GM19468 (cell line): Measurements from ENCODE around the gene CD24.
"Not testable (repeated sequence)": the region's sequence is repeated elsewhere in the genome, so short reads cannot be mapped to it uniquely, and the experiment has no call there.

Experiments
- ATAC-seq: cut with Tn5 transposase; IDR thresholded peaks from one replicate; pipeline ENCODE4 v1.9.1; 2021; ENCODE audit warnings: mild to moderate bottlenecking, moderate library complexity, moderate number of reproducible peaks; ENCODE audit not compliant: unreplicated experiment; ENCODE audit errors: extremely low read depth

The CD24 gene

GRCh38 chr6:106970769-106971168, 3.8 kb downstream of the CD24 start:
- not testable (repeated sequence) for ATAC-seq

- ATAC-seq, result no peak
Measured at GRCh38 chr6:106967936-106968555, 6.5 kb downstream of the CD24 start.

- ATAC-seq, result no peak
Measured at GRCh38 chr6:106966671-106967640, 7.6 kb downstream of the CD24 start.

- ATAC-seq, result no peak
Measured at GRCh38 chr6:106966229-106966628, 8.3 kb downstream of the CD24 start.

DNA sequence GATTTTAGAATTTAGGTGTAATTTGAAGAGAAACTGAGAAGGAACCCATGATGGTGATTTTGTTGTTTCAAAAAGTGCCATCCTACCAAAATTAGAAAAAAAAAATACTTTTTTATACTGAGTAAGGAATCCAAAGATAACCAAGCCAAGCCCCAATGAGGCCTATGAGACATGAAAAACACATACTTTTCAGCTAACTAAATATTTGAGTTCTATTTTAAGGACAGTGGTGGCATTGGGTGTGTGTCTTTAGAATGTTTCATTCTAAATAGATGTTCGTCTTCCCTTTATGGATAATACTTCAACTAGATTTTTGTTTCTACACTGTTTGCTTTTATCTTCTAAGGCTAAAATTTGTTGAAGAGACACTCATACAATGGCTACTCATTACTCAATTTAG, 9.6 kb downstream of the CD24 start:
- ATAC-seq, result no peak

- ATAC-seq, result no peak
Measured at GRCh38 chr6:106964099-106964498, 10.4 kb downstream of the CD24 start.

GRCh38 chr6:106963544-106963943, 11.0 kb downstream of the CD24 start:
- no peak for ATAC-seq

DNA sequence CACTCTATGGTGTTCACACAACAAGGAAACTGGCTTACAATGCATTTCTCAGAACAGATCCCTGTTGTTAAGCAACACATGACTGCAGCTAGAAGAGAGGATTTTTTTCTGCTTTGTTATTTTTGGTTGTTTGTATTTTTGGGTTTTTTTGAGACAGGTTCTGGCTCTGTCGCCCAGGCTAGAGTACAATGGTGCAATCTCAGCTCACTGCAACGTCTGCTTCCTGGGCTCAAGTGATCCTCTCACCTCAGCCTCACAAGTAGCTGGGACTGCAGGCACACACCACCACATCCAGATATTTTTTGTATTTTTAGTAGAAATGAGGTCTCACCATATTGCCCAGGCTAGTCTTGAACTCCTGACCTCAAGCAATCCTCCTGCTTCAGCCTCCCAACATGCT, 12.7 kb downstream of the CD24 start:
- ATAC-seq, result no peak

DNA sequence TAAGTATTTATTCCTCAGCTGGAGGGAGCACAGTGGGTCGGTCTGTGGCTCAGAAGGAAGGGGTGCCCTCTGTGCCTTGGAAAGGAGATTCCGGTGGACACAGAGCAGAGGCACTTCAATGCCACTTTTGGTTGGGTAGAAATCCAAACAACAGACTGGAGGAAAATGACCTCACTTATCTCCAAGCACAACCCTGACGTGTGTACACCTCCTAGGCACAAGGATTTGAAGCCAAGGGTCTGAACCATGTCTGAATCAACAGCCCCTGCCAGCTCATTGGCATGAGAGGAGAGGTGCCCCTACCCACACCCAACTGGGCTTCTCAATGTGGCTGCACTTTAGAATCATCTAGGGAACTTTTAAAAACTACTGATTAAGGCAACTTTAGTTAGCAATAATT, 13.4 kb downstream of the CD24 start:
- ATAC-seq, result no peak

DNA sequence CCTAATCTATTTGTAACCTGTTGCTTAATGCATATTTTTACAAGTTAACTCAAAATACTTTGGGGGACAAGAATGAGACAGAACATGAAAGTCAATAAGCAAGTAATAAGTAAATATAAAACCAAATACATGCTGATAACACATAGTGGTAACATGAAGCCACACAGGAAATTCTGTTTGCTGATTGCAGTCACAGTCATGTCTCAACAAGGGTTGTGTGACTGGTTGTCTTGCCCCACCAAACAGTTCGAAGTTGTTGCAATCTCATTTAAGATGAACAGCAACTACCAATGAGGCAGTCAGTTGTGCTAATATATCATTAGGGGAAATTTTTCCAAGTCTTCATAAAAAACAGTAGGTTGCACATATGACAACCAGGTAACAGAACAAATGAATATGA, 14.5 kb downstream of the CD24 start:
- ATAC-seq, result no peak

DNA sequence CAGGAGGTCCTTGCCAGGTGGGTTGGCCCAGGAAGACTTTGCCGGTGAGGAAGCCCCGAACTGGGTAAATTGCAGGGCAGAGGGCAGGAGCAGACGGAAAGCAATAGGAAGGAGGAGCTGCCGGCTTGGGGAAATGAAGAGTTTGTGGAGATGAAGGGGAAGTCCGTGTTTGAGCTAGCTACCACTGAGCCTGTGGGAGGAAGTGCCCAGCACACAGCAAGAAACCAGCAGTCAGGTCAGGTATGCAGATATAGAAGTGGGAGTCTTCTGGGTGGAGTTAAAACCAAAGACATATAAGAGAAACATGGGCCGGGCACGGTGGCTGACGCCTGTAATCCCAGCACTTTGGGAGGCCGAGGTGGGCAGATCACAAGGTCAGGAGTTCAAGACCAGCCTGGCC, 34.7 kb downstream of the CD24 start:
- ATAC-seq, result no peak

DNA sequence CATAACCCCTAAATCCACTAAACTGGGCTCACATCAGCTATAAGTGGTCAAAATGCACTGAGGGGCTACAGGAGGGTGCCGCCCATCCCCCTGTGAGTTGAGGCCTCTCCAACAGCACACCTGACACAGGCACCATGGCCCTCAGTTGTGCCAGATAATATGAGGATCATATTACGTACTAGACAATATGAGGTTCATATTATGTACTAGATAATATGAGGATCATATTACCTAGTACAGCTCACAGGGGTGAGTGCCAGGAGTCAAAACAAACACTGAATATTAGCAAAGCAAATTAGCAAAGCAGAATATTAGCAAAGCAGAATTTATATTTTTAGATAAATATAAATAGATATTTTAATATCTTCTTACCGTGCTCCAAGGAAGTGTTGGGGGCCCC, 35.3 kb downstream of the CD24 start:
- ATAC-seq, result no peak

DNA sequence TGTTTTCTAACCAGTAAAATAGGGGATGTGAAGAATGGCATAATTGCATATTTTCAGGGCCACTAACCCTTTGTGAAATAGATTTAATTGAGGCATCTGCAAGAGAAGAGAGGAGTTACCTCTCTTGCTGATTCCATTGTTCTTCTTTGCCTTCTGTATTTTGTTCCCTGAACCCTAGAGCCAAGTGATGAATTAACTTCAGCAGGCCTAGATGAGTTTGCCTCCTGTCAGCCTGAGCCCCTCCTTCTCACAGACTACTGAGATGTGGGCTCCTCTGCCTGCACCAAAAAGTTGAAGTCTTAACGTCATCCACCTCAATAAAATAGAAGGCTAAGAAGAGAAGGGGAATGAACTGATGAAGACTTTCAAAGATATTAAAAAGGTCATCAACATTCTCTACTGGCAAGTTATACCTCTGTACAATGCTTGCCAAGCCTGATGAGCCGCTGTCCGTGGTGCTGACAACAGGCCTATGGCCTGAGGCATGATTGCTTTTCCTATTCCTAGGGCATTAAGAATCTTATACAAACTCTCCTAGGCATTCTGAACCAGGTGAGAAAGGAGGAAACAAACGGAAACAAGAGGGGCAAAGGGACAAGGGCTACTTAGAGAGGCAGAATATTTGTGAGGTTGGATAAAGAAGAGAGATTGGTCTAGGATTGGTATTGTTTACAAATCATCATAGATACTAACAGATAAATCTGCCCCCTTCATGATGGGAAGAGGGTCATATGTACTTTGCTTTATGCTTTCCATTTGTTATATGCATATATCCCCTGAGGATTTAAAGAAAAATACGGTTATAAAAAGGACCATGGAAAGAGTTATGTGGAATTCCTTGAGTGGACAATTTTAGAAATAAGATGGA, 46.8 kb downstream of the CD24 start:
- no peak for ATAC-seq

GRCh38 chr6:106925948-106926347, 48.6 kb downstream of the CD24 start:
- ATAC-seq, result no peak

- ATAC-seq, result no peak
Measured at GRCh38 chr6:106924694-106925523, 49.6 kb downstream of the CD24 start.

- ATAC-seq, result no peak
Measured at GRCh38 chr6:106922626-106923025, 51.9 kb downstream of the CD24 start.
